Neural progenitor cell (in vitro differentiated cells): Measurements from ENCODE around the gene SCRN1.

Experiments used
- EZH2phosphoT487 ChIP-seq: fragments of 200-600 bp; sonication (generic); IDR thresholded peaks from 2 replicates; pipeline ENCODE4 v1.6.1; 2017; ENCODE audit warnings: antibody characterized with exemption
- TF ChIP-seq, protein P1 (sequence below): fragments of 200-600 bp; sonication (generic); IDR thresholded peaks from 2 replicates; pipeline ENCODE4 v1.5.1; 2017; ENCODE audit warnings: antibody characterized with exemption, mild to moderate bottlenecking

DNA sequence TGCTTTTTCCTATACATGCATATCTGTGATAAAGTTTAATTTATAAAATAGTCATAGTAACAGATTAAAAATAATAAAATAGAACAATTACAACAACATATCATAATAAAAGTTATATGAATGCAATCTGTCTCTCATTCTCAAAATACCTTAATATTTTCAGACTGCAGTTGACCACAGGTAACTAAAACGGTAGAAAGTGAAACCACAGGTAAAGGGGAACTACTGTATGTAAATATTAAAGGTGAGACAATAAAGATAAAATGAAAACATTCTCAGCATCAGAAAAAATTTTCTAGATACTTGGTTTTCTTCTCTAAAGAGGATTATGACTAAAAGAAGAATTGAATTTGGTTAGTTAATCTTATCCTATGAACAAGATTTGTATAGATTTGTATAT is 30.9 kb upstream of the SCRN1 start:
- no peak for TF ChIP-seq EZH2phosphoT487
- TF ChIP-seq, protein P1, sequence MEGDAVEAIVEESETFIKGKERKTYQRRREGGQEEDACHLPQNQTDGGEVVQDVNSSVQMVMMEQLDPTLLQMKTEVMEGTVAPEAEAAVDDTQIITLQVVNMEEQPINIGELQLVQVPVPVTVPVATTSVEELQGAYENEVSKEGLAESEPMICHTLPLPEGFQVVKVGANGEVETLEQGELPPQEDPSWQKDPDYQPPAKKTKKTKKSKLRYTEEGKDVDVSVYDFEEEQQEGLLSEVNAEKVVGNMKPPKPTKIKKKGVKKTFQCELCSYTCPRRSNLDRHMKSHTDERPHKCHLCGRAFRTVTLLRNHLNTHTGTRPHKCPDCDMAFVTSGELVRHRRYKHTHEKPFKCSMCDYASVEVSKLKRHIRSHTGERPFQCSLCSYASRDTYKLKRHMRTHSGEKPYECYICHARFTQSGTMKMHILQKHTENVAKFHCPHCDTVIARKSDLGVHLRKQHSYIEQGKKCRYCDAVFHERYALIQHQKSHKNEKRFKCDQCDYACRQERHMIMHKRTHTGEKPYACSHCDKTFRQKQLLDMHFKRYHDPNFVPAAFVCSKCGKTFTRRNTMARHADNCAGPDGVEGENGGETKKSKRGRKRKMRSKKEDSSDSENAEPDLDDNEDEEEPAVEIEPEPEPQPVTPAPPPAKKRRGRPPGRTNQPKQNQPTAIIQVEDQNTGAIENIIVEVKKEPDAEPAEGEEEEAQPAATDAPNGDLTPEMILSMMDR = no peak
